GM21360 (cell line): ENCODE results near the gene CCT5.

Experiments
- ATAC-seq: cut with Tn5 transposase; IDR thresholded peaks from one replicate; pipeline ENCODE4 v1.9.1; 2021; ENCODE audit warnings: mild to moderate bottlenecking, moderate library complexity; ENCODE audit not compliant: unreplicated experiment

CCT5 gene

DNA sequence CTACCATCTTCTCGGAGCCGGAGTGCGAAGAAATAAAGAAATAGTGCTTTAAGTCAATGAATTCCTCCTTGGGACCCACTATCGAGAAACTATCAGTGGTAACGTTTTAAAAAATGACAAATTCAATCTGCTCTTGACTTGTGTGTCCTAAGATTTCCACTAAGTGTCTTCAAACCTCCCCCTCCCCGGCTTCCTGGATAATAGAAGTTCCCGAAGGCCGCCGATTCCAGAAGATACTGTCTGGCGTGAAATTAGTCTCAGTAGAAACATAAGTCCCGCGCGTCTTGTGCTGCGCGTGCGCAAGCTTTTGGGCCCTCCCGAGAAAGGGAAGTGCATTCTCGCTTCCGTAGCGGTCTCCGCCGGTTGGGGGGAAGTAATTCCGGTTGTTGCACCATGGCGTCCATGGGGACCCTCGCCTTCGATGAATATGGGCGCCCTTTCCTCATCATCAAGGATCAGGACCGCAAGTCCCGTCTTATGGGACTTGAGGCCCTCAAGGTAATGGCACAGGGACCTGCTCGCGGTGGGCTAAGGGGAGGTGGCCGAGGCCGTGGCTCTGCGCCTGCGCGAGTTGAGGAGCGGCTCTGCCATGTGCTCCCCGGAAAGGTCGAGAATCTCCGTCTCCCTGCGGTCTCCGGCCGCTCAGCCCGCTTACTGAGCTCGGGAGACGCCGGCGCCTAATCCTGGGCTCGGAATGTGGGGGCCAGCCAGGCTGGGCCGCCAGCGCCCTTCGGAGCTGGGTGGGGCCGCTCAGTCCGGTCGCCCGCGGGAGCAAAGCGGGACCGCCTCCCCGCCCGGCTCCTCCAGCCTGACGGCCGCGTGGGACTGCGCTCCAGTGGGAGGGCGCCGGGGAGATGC lies at the start of gene CCT5:
Gene CCT5 (plus strand): TSS at position 333 of the 858 bp plus-strand sequence. CDS start 61 bp downstream, at position 394.
- ATAC-seq, result peak; percentile 79

DNA sequence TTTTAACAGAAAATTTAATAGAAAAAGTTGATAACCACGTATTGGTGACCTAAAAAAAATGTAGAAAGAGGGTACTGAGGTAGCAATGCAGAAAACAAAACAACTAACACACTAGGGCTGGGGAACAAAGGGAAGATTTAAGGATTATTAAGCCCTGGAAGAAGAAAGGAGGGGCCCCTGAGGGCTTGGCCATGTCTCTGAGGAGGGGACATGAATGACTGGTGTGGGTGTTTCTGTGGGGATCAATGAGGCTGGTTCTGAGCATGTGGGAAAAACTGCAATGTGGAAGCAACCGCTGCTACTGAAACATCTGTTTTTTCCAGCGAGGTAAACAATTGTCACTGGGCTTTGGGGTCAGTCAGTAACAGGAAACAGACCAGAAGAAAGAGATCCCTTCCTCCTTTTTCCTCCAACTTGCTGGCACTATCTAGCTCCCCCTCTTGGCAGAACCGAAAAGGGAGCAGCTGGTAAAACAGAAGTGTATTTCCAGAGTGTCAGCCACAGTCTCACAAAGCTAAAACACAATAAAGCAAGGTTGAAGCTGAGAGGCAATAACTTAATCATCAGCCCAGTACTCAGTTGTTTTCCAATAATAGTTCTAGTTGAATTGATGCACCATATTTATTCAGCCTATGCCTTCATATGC lies 48.7 kb upstream of the CCT5 start:
- no peak for ATAC-seq

DNA sequence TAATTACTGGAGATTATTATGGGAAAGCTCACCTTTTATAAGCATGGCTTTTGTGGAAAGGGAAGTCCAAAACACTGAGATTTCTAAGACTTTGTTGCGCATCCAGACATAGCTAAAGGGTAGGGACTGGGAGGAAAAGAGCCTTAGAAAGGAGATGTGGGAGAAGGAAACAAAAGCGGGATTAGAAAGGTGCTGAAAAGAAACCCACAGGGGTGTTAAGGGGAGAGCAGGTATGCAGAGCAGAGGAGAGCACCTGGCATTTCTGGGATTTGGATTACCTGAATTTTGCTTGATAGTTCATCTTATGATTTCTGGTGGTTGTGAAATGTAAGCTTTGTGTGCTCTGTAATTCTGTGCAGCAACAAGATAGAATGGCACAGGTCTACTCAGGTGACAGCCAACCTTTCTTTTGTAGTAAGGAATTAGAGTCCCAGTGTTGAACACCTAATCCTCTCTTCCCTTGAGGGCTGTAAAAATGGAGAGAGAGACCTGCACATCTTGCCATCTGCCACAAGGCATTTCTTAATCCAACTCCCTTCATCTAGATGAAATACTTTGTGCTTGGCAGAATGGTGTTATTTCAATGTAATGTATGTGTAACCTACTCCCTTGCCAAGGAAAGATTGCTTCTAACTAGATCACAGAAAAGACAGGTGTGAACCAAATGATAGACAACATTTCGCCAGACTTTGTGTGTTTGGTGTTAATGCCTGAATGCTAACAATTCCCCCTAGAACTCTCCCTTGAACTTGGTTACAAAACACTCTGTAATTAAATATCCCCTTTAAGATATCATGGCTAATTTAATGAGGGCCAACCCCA lies 47.8 kb upstream of the CCT5 start:
- ATAC-seq, result no peak

DNA sequence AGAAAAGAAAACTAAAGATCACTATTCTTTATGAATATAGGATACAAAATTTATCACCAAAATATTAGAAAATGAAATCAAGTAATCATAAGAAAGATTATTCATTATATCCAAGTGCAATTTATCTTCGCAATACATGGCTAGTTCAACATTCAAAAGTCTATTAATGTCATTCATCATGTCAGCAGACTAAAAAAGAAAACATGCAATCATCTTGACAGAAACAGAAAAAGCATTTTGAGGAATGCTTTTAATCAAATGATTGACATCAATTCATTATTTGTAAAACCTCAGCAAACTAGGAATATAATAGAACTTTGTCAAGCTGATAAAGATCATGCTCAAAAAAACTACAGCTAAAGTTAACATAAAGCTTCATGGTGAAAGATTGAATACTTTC lies 41.1 kb upstream of the CCT5 start:
- no peak for ATAC-seq

DNA sequence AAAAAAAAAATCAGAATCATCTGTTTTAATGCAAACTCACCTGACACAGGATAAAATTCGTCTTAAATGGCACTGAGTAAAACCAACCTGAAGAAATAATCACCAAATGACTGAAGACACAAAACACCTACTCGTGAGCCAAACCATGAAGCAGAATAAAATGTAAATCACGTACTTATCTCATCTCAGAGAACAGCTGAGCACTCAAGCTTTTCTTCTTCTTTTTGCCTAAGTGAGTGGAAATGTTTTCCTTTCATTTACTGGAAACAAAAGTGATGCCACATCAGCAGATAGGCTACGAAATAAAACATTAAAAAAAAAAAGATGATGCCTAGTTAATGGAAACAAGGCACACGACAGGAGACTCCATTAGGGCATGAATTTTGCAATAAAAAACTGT lies 36.8 kb upstream of the CCT5 start:
- ATAC-seq, result no peak

DNA sequence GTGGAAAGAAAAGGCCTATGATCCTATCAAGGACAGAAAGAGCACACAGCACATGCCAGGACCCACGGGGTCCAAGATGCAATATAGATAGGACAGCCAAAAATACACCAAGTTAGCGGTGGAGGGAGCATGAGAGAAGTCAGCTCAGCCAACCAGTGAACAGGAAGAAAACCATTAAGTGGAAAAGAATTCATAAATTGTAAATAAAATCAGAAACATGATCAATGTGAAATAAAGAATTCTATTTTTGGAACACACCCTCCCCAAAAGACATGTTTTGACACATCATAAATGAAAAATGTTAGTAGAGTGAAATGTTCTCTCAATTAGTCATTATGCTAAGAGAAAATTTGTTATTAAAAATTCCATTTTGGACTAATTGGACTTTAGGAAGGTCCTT lies 36.0 kb upstream of the CCT5 start:
- no peak for ATAC-seq

DNA sequence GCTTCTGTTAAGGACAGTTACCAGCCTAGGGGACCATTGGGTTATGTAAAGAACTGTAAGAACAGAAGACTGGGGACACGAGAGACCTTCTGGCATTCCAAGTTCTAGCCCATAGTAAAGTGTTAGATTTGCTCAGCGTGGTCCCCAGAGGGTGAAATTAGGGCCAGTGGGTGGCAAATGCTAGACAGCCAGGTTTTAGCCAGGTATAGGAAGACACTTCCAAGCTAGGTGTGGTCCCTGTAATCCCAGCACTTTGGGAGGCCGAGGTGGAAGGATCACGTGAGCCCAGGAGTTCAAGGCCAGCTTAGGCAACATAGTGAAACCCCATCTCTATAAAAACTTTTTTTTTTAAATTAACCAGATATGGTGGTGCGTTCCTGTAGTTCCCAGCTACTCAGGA lies 34.7 kb upstream of the CCT5 start:
- ATAC-seq, result no peak

DNA sequence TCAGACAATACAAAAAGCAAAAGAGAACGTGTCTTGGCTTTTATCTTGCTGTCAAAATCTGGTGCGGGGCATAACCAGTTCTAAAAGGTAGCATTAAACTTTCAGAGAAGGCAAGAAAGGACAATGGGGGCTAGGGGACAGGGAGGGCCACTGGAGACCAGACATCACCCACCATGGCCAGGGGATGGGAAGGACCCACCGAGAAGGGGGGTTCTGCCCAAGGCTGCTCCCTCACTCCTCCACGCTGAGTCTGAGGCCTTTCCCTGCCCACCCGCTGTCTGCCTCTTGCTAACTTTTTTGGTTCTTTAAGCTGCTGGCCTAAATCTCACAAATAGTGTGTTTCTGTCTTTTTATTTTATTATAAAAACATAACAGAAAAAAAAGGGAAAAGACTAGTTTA lies 34.0 kb upstream of the CCT5 start:
- no peak for ATAC-seq

DNA sequence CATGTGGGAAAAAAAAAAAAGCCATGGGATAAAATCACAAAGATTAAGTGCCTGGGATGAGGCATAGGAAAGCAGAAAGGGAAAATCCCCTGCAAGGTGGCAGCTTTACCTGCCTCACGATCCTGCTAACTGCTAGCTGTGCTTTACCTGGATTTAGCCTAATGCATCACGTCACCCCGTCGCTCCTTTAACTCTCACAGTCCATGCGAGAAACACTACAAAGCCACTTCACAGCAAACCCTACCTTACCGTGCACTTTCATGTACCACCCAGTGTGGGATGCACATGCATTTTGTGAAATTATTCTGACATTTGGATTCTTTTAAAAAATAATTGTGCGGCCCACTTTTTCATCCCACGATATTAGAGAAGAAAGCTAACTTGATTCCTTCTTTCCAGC lies 31.4 kb upstream of the CCT5 start:
- ATAC-seq, result no peak

DNA sequence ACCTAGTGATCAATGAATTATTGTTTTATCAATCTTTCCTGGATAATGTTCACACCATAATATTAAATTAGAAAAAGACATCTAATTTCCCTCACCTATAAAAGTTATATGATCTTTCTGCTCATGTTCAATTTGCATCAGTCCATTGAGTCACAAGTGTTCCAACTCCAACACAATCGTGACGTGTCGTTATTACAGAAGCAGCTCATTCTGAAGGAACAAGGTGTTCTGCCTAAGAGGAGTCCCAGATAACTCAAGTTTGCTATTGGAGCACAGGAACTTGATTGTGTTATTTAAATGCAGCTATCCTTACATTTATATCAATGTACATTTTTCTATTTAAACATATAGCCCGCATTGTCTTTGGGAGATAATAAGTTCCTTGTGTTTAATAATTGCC lies 31.0 kb upstream of the CCT5 start:
- no peak for ATAC-seq

DNA sequence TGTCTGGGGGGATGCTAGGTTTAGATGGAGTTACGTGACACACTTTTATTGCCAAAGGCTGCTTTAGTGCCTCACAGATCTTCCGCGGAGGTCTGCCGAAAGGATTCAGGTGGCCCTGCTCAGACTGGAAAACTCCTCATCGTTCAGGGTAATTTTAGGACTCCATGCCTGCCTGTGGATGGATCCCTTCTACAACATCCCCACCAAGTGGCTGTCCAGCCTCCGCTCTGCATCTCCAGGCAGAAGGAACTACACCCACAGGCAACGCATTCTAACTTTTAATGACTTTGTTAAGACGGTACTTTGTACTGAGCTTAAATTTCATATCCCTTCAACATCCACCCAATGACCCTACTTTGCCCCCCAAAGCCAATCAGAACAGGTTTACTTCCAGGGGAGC lies 29.8 kb upstream of the CCT5 start:
- ATAC-seq, result no peak

DNA sequence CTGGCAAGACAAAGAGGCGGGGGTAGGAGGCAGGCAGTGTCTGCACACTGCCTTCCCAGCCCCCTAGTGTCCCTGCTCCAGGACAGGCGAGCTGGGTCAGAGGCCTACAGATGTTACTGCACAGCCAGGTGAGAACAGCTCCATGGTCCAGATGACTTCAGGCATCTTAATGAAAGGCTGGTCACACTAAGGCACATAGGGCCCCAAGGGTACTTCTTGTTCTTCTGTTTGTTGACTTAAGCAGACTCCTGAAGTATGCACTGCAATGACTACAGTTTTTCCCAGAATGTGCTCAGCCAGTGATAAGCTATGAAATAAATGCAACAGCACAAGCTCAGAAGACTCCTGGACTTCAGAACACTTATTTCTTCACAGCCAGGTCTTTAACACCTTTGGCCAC lies 27.8 kb upstream of the CCT5 start:
- no peak for ATAC-seq

DNA sequence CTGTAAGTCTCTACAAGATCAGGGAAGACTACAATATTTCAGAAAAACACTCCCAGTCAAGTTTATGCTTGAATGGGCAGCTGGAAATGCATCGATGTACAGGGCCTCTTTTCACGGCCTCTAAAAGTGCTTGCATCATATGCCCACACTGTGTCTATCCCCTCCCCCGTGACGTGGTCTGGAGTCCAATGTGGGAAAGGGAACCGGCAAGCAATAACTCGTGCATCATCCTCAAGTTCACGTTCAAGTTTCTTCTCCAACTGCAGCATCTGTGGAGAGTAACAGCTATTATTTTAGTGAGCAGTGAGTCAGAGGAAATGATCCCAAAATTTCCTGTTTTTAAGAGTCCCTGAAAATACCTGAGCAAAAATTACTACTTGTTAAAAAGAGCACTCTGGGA lies 22.7 kb upstream of the CCT5 start:
- ATAC-seq, result no peak

DNA sequence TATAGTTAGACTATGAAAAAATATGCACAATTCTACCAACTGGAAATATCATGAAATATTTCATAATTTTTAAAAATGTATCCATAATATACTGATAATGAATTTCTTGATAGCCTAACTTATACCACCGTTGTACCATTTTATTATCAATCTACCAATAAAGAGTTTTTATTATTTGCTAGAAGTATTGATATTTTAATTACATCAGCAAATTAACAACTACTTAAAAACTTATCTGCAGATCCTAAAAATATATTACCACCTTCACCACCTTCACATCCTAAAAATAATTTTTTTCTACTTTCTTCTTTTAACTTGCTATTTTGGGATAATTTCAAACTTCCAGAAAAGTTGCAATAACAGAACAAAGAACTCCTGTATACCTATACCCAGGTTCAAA lies 21.8 kb upstream of the CCT5 start:
- ATAC-seq, result no peak

DNA sequence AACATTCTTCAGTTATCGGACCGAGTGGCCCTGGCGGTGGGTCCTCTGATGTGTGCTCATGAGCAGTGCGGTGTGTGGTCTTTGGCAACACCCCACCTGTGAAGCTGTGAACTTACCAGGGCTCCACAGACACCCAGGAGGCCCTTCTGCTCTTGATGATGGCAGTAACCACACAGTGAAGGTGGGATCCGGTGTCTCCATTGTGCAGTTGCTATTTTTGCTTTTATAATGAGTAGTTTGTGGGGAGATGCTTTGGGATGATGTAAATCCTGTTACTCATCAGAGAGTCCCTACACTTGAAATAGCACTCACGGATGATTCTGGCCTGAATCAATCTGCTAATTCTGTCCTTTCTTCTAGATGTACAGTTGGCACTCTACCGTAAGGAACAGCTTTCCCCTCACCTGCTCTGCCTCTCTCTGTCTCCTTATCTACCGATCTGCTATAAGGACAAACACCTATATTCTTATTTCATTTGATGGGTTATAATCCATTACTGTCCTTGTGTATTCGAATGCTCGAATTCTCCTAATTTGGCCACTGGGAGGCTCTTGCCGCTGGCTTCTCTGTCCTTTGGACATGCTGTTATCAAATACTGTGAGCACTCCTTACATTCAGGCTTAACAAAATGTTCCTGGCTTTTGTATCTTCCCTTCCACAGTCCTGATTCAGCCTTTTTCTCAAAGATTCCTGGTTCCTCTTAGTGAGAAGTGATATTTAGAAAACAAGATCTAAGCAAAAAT lies 20.6 kb upstream of the CCT5 start:
- no peak for ATAC-seq

DNA sequence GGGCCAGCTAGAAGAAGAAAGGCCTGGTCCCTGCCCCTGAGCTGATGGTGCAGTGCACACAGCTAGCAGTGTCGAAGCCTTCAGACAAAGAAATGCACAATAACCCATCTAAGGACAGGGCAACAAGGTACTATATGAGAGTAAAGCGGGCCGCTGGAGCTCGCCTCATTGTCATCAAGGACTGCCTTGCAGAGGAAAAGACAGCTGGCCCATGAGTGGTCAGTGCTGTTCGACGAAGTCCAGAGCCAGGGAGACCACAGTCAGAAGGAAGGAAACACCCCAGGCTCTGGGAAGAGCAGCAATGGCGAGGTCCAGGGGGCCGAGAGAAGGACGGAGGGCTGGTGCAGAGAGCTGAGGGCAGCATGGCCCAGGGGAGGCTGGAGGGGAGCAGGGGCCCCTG lies 17.7 kb upstream of the CCT5 start:
- no peak for ATAC-seq

DNA sequence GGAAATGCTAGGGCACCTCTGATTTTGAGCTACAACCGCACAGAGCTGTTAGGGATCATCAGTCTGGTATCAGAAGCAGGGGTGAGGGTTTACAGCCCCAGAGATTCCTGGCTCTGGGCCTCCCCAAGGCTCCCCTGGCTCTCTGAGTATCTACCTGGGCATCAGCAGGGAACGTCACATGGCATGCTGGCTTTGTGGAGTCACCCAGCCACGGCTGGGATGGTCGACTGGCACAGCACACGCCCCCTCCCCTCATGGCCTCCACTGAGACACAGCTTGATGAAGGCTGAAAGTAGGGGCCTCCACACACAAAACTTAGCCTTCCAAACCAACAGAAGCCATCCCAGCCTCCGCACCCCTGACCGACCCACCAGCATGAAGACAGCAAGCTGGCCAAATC lies 17.1 kb upstream of the CCT5 start:
- no peak for ATAC-seq

DNA sequence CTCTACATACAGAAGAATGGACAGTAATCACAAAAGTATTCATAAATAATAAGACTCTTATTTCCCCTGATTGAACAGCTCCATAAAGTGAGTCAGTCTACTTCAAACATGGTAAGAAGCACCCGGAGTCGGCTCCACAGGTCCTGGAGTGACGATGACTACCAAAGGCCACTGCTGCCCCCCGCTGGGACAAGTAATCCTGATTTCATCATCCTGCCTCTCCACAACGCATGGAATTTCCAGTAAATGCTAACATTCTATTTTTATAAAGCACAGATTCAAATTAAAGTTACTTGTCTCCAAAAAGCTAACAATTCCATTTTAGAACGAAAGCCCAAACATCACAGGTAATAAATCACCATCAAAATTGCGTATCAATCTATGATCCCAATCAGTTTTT lies 16.6 kb upstream of the CCT5 start:
- no peak for ATAC-seq

DNA sequence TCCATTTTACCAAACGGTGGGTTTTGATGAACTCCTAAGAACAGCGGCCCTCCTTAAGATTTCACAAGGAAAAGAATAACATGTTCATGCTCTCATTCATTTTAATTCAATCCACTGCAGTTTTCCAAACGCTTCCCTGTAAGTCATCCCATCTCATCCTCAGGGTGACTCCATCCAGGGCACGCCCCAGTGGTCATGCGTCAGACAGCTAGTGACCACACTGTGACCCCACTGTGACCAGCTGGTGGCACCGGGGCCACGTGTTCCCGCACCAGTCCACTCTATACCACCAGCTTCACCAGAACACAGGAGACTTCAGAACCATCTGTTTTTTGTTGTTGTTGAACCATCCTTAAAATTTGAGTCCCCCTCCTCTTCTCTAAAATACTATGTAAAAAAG lies 14.7 kb upstream of the CCT5 start:
- no peak for ATAC-seq

DNA sequence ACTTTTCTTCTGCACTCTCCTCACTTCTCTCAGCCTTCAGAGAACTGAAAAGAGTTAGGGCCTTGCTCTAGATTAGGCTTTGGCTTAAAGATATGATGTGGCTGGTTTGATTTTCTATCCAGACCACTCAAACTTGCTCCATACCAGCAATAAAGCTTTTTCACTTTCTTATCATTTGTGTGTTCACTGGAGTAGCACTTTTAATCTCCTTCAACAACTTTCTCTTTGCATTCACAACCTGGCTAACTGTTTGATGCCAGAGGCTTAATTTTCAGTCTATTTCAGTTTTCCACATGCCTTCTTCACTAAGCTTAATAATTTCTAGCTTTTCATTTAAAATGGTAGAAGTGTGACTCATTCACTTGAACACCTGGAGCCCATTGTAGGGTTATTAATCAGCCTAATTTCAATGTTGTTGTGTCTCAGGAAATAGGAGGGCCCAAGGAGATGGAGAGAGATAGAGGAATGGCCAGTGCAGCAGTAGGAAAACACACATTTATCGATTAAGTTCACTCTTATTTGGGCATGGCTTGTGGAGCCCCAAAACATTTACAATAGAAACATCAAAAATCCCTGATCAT lies 6.3 kb upstream of the CCT5 start:
- ATAC-seq, result no peak
